H1 (cell line): ENCODE results near the gene GOLGA1. TPM values are rescaled to one million over a fixed set of nuclear protein-coding genes. Genes with fewer than 3 reads are reported as not detected.

Experiments
- BACH1 ChIP-seq: IDR thresholded peaks from 2 replicates; pipeline ENCODE4 v1.6.1; 2012; ENCODE audit warnings: low read length, improper control_type of control experiment
- POLR2AphosphoS5 ChIP-seq: IDR thresholded peaks from 2 replicates; pipeline ENCODE4 v1.6.1; 2011; ENCODE audit warnings: low read depth, low read length
- SIRT6 ChIP-seq: IDR thresholded peaks from one replicate; pipeline ENCODE4 v1.7.1; 2012; ENCODE audit warnings: low read length, inconsistent platforms
- SP4 ChIP-seq: IDR thresholded peaks from 2 replicates; pipeline ENCODE4 v1.6.1; 2012; ENCODE audit warnings: low read length, inconsistent platforms
- TAF1 ChIP-seq: IDR thresholded peaks from 2 replicates; pipeline ENCODE4 v1.6.1; 2011; ENCODE audit warnings: mild to moderate bottlenecking, low read depth, low read length
- YY1 ChIP-seq: IDR thresholded peaks from 2 replicates; pipeline ENCODE4 v1.6.1; 2011; ENCODE audit warnings: low read depth, mild to moderate bottlenecking, low read length
- polyA plus RNA-seq, 7 experiments: library from polyadenylated mRNA; depleted of rRNA in 3 of 7; stranded (reverse) in 5 of 7; unstranded in 2 of 7; fragments of >200 nt in 5 of 7; fragments of 200-250 nt in 2 of 7; gene quantifications; 1 replicate in 5 of 7; 2 replicates in 1 of 7; 4 replicates in 1 of 7; pipeline versions ENCODE4 v1.2.1 to v1.2.3, GENCODE V29; 2011 to 2013; ENCODE audit warnings: missing spikeins in 2 of 7, mixed read lengths in 2 of 7
- total RNA-seq: library from RNA; stranded (reverse); fragmentation: NEBNext Ultra II Directional; extraction: Animal tissue kit (Norgen Biotek cat#: 25700); gene quantifications from 2 replicates; pipeline ENCODE4 v1.2.1, GENCODE V29; 2021

Gene GOLGA1
- total and polyA plus RNA-seq, 2 of the 8 experiments (the other 6 are each of a cell fraction or from before 2014, with no cell fraction given), result 4.8 to 6.5 TPM

GRCh38 chr9:124857533-124858162 lies 83.2 kb downstream of the GOLGA1 start (continued):
- TF ChIP-seq SP4, result no peak
- no peak for TF ChIP-seq YY1
- TF ChIP-seq POLR2AphosphoS5, result peak; percentile 49
- TF ChIP-seq TAF1, result no peak
- TF ChIP-seq BACH1, result no peak
- no peak for TF ChIP-seq SIRT6
- TF ChIP-seq, all 59 proteins: peak for 2
